Measurements from ENCODE around the gene UVRAG.
"Not testable (repeated sequence)": the region's sequence is repeated elsewhere in the genome, so short reads cannot be mapped to it uniquely, and the experiment has no call there.

The UVRAG gene

DNA sequence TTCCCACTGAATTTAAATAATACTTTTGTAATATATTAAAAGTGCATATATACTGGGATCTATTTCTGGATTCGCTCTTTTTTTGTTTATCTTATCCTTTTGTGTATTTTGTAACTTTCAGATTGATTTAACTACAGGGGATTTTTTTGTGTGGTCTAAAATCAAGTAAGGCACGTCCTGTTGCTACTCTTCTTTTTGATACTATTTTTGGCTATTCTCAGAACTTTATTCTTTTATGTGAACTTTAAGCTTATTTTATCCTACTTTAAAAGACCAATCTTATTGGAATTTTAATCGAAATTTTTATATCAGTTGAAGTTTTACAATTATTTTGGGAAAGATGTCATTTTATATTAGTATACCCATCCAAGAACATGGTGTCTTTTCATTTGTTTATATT is 106.8 kb downstream of the UVRAG start:
- Histone ChIP-seq H3K27me3 (replicated peaks) (no peaks in the 10 kb centered on the region), H3K4me3 (ENCODE audit: low read depth, low read length) (no peak overlapping the region), H3K36me3 (replicated peaks) (no peaks in the 10 kb centered on the region), H3K27ac (no peak overlapping the region)
- TF ChIP-seq, protein P1, sequence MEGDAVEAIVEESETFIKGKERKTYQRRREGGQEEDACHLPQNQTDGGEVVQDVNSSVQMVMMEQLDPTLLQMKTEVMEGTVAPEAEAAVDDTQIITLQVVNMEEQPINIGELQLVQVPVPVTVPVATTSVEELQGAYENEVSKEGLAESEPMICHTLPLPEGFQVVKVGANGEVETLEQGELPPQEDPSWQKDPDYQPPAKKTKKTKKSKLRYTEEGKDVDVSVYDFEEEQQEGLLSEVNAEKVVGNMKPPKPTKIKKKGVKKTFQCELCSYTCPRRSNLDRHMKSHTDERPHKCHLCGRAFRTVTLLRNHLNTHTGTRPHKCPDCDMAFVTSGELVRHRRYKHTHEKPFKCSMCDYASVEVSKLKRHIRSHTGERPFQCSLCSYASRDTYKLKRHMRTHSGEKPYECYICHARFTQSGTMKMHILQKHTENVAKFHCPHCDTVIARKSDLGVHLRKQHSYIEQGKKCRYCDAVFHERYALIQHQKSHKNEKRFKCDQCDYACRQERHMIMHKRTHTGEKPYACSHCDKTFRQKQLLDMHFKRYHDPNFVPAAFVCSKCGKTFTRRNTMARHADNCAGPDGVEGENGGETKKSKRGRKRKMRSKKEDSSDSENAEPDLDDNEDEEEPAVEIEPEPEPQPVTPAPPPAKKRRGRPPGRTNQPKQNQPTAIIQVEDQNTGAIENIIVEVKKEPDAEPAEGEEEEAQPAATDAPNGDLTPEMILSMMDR (IDR thresholded peaks at IDR 0.05; ENCODE audit: low read depth, low read length, missing control alignments), result no peak
- no peak for DNase-seq
- in situ Hi-C loops (cut with HindIII; ENCODE audit: low pct_ligation_motif_present, low sequenced_read_pairs), result no loop called here

DNA sequence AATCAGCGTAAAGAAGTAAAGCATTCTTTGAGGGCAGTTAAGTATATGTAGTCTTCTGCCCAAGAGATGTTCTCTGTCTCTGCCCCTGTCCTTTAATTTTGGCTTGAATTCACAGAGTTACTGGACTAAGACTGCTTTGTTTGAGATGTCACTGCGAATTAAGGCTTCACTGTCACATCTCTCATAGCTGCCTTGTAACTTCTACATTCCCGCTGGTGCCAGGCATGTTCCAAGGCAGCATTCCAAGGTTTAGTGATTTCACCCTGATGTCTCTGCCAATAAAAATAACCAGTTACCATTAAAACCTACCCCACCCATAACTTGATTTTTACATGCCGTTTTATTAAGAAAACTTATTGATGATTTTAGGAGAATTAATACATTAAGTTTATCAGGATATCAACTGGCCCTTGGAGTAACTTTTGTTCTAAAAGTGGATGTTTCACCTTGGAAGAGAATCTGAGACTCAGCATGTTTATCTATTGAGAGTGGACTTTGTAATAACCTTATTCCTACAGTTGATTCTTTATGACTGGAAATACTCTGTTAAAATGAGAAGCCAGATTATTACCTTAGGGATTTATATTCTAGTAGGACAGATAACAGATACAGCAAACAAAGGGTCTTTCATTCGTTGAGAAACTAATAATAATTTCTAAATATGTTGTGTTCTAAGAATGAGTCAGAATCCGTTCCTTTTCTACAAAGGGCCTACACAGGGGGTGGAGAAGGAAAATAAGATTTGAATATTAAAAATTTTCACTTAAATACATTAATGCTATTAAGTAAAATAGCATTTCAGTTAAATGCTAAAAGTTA is 110.2 kb downstream of the UVRAG start:
- Histone ChIP-seq H3K27ac (no peak overlapping the region), H3K36me3 (replicated peaks) (no peaks in the 10 kb centered on the region), H3K4me3 (ENCODE audit: low read depth, low read length) (no peak overlapping the region), H3K27me3 (replicated peaks) (no peaks in the 10 kb centered on the region)
- in situ Hi-C loops (cut with HindIII; ENCODE audit: low pct_ligation_motif_present, low sequenced_read_pairs), result no loop called here
- TF ChIP-seq, protein P1 (IDR thresholded peaks at IDR 0.05; ENCODE audit: low read depth, low read length, missing control alignments), result no peak
- no peak for DNase-seq

DNA sequence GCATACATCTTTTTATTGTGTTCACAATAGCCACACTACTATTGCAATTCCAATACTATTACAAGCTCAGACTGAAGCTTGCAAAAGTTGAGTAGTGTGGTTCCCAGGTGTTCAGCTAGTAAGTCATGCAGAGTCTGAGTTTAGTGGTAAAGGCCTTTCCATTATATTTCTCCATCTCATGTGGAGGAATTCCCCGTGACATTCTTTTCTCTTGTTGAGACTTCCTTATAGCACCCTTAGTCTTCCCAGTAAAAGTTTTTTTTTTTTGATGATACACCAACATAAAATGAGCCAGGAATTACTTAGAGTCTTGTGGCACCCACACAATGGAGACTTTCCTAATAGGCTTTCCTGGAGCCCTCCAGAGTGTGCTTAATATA is 110.8 kb downstream of the UVRAG start:
- in situ Hi-C loops (cut with HindIII; ENCODE audit: low pct_ligation_motif_present, low sequenced_read_pairs), result no loop called here
- DNase-seq, result no peak
- H3K36me3 ChIP-seq (replicated peaks), result no peaks in the 10 kb centered on the region
- TF ChIP-seq, protein P1 (IDR thresholded peaks at IDR 0.05; ENCODE audit: low read depth, low read length, missing control alignments), result no peak
- no peak overlapping the region for H3K4me3 ChIP-seq (ENCODE audit: low read depth, low read length)
- H3K27ac ChIP-seq, result no peak overlapping the region
- H3K27me3 ChIP-seq (replicated peaks), result no peaks in the 10 kb centered on the region

DNA sequence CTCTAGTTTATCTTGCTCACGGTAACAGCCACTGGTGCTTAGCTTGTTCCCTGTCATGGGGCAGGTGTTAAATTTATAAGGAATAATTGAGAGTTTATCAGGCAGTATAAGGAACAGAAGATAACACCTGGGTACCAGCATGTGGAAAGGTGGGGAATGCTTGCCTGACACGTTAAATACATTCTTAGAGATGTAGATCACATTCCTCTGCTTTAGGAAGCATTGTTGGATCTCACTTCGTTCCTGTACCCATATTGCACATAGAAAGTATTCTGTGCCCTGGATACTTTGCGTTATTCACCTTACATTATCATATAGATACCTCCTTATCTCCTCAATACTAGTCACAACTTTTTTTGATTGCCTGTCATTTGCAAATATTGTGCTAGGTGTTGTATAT is 114.7 kb downstream of the UVRAG start:
- Histone ChIP-seq H3K36me3 (replicated peaks) (no peaks in the 10 kb centered on the region), H3K27ac (no peak overlapping the region), H3K4me3 (ENCODE audit: low read depth, low read length) (no peak overlapping the region), H3K27me3 (replicated peaks) (no peaks in the 10 kb centered on the region)
- in situ Hi-C loops (cut with HindIII; ENCODE audit: low pct_ligation_motif_present, low sequenced_read_pairs), result no loop called here
- DNase-seq, result no peak
- TF ChIP-seq, protein P1 (IDR thresholded peaks at IDR 0.05; ENCODE audit: low read depth, low read length, missing control alignments), result no peak

DNA sequence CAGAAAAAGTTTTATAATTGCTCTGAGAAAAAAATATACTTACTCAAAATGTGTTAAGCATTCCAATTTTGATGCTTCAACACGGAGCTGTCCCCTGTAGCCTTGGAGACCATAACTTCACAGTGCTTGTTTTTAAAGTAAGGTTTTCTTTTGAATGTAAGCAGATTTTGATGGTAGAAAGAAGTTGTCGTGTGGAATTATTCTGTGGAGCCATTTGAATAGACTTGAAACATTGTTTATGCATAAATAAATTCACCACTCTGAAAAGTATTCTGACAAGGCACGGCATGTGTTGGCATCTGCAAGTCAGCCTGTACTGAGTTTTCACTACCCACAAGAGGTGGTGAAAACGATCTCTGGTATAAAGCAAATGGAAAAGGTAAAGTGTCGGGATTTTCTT is 115.5 kb downstream of the UVRAG start:
- in situ Hi-C loops (cut with HindIII; ENCODE audit: low pct_ligation_motif_present, low sequenced_read_pairs), result no loop called here
- Histone ChIP-seq H3K27ac (no peak overlapping the region), H3K4me3 (ENCODE audit: low read depth, low read length) (no peak overlapping the region), H3K27me3 (replicated peaks) (no peaks in the 10 kb centered on the region), H3K36me3 (replicated peaks) (no peaks in the 10 kb centered on the region)
- TF ChIP-seq, protein P1 (IDR thresholded peaks at IDR 0.05; ENCODE audit: low read depth, low read length, missing control alignments), result no peak
- no peak for DNase-seq

DNA sequence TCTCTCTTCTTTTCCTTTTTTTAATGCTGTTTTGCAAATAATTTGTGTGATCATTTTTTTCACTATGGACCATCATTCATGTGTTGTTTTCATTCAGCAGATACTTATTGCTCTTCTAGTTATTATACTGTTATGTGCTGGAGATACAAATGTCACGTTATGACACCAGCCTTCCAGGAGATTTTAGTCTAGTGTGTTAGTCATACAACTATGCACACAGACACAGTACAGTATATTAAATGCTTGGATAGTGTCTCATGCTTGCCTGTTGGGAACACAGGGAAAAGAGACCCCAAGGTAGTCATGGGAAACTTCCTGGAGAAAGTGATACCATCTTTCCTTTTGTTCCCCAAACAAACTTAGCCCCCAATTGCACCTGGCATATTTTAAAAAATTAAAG is 116.1 kb downstream of the UVRAG start:
- H3K27me3 ChIP-seq (replicated peaks), result no peaks in the 10 kb centered on the region
- in situ Hi-C loops (cut with HindIII; ENCODE audit: low pct_ligation_motif_present, low sequenced_read_pairs), result no loop called here
- no peak overlapping the region for H3K4me3 ChIP-seq (ENCODE audit: low read depth, low read length)
- no peaks in the 10 kb centered on the region for H3K36me3 ChIP-seq (replicated peaks)
- DNase-seq, result peak; percentile 52
- H3K27ac ChIP-seq, result no peak overlapping the region
- TF ChIP-seq, protein P1 (IDR thresholded peaks at IDR 0.05; ENCODE audit: low read depth, low read length, missing control alignments), result no peak

DNA sequence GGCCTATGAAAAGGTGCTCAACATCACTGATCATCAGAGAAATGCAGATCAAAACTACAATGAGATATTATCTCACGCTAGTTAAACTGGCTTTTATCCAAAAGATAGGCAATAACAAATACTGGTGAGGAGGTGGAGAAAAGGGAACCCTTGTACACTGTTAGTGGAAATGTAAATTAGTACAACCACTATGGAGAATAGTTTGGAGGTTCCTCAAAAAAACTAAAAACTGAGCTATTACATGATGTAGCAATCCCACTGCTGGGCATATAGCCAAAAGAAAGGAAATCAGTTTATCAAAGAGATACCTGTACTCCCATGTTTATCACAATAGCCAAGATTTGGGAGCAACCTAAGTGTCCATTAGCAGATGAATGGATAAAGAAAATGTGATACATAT is 118.7 kb downstream of the UVRAG start:
- in situ Hi-C loops (cut with HindIII; ENCODE audit: low pct_ligation_motif_present, low sequenced_read_pairs); H3K36me3 ChIP-seq (replicated peaks); H3K4me3 ChIP-seq (ENCODE audit: low read depth, low read length); H3K27ac ChIP-seq; H3K27me3 ChIP-seq (replicated peaks); DNase-seq: not testable (repeated sequence)

Measured in brain microvascular endothelial cell (primary cell).